Measurements from ENCODE around the gene NR1D2.
"Not testable (repeated sequence)": the region's sequence is repeated elsewhere in the genome, so short reads cannot be mapped to it uniquely, and the experiment has no call there.

NR1D2 gene

DNA sequence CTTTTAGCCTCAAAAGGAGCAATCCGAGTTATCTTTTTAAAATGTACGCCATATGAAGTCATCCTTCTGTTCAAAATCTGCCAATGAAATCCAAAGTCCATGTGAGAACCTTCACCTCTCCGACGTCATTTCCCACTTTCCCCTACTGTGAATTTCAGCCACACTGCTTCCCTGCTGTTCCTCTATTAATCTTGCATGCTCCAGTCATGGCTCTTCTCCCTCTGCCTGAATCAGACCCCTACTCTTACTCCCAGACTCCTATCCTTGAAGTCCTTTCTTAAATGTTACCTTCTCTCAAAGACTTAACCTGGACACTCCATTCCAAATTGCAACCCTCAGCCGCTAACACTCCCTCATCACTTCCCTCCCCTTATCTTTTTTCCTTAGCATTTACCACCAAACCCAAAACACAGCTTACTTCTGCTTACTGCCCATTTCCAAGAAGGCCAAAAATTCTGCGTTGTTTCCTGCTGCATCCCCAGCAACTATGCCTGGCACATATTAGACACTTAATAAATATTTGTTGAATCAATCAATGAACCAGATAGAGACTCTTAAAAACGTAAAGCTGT is 29.5 kb upstream of the NR1D2 start:
- Histone ChIP-seq H3K27ac (peak overlapping the region; percentile 64; the same call in 1 of the 2 replicates), H3K9ac (ENCODE audit: insufficient read length) (peak overlapping the region; percentile 85)

DNA sequence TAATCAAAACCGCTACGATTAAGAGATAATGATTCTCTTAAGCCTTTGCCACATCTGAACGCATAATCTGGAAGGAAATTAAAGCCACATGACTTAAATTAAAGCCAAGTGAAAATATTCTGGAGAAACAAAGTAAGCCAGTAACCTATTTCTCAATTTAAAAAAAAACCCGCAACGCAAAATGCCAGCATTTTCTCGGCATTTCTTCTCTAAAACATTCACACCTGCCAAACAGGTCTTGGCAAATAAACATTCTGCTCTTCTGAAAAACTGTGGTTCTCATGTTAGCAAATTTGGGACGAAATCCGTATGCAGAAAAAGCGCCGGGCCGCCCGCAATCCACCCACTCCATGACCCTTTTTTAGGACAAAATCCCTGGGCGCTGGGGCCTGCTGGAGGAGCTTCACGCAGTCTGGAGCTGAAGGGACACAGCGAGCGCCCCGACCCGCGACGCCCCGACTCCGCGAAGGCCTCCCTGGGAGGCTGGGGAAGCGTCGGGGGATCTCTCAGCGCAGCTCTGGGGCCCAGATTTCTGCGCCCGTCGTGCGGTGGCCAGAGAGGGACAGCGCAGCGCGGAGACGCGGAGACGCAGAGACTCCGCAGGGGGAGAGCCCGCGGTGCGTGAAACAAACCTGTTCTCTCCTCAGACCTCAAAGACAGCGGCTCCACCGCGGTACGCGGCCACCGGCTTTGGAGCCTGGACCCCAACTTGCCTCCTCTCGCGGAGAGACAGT is 28.8 kb upstream of the NR1D2 start:
- Histone ChIP-seq H3K4me3 (peak overlapping the region; percentile 90), H3K9ac (ENCODE audit: insufficient read length) (peak overlapping the region; percentile 85), H3K27ac (peak overlapping the region; percentile 64), H3K36me3 (ENCODE audit: insufficient read depth, low read length) (peaks cover 27% of the 10 kb centered on the region), H3K9me3 (ENCODE audit: low read depth, low read length) (no peaks in the 10 kb centered on the region)
- TF ChIP-seq EZH2 (IDR thresholded peaks at IDR 0.05): no peak
- TF ChIP-seq POLR2AphosphoS5 (IDR thresholded peaks at IDR 0.05; ENCODE audit: borderline replicate concordance, low read depth, low read length): no peak
- no peak for TF ChIP-seq FOXP2 (optimal IDR thresholded peaks at IDR 0.05; ENCODE audit: control extremely low read depth, extremely low read length, insufficient read depth)
- DNase-seq (ENCODE audit: low read depth, low spot score): no peak

More for the DNA sequence above, 29.5 kb upstream of the NR1D2 start:
- Histone ChIP-seq H3K4me3 (peak overlapping the region; percentile 90), H3K36me3 (ENCODE audit: insufficient read depth, low read length) (peaks cover 30% of the 10 kb centered on the region), H3K9me3 (ENCODE audit: low read depth, low read length) (no peaks in the 10 kb centered on the region)
- DNase-seq (ENCODE audit: low read depth, low spot score): no peak
- TF ChIP-seq FOXP2 (optimal IDR thresholded peaks at IDR 0.05; ENCODE audit: control extremely low read depth, extremely low read length, insufficient read depth) (no peak), EZH2 (IDR thresholded peaks at IDR 0.05) (no peak), POLR2AphosphoS5 (IDR thresholded peaks at IDR 0.05; ENCODE audit: borderline replicate concordance, low read depth, low read length) (no peak)

GRCh38 chr3:23916886-23917678 is 28.0 kb upstream of the NR1D2 start, which contains the start of the genes NKIRAS1 and RPL15:
NKIRAS1 (minus strand) TSS chr3:23916990; CDS start chr3:23910904, 6,086 bp downstream.
RPL15 (plus strand) TSS chr3:23917132; CDS start chr3:23917860, 728 bp downstream.
- peak; percentile 66 for DNase-seq (ENCODE audit: low read depth, low spot score)
- Histone ChIP-seq H3K27ac (peak within 1 kb of the TSS; percentile 73), H3K36me3 (ENCODE audit: insufficient read depth, low read length) (peaks cover 27% of the 10 kb centered on the region), H3K4me3 (peak within 1 kb of the TSS; percentile 90), H3K9me3 (ENCODE audit: low read depth, low read length) (no peaks in the 10 kb centered on the region), H3K9ac (ENCODE audit: insufficient read length) (peak within 1 kb of the TSS; percentile 92)
- TF ChIP-seq POLR2AphosphoS5 (IDR thresholded peaks at IDR 0.05; ENCODE audit: borderline replicate concordance, low read depth, low read length): peak; percentile 100
- no peak for TF ChIP-seq EZH2 (IDR thresholded peaks at IDR 0.05)
- TF ChIP-seq FOXP2 (optimal IDR thresholded peaks at IDR 0.05; ENCODE audit: control extremely low read depth, extremely low read length, insufficient read depth): no peak

GRCh38 chr3:23917679-23918303 is 27.3 kb upstream of the NR1D2 start:
- H3K4me3 ChIP-seq: peak overlapping the region; percentile 90
- DNase-seq (ENCODE audit: low read depth, low spot score): not testable (repeated sequence)

GRCh38 chr3:23918331-23918730 is 26.8 kb upstream of the NR1D2 start:
- not testable (repeated sequence) for H3K9me3 ChIP-seq (ENCODE audit: low read depth, low read length); DNase-seq (ENCODE audit: low read depth, low spot score)
- H3K9ac ChIP-seq (ENCODE audit: insufficient read length): peak overlapping the region; percentile 92
- peak overlapping the region; percentile 90 for H3K4me3 ChIP-seq
- H3K36me3 ChIP-seq (ENCODE audit: insufficient read depth, low read length): peaks cover 27% of the 10 kb centered on the region
- 0 out of 2 replicates have a peak overlapping the region, but pooled peaks have one; percentile 19 for H3K27ac ChIP-seq

More at GRCh38 chr3:23917679-23918303, 27.3 kb upstream of the NR1D2 start:
- peak overlapping the region; percentile 92 for H3K9ac ChIP-seq (ENCODE audit: insufficient read length)
- H3K9me3 ChIP-seq (ENCODE audit: low read depth, low read length): not testable (repeated sequence)
- peak overlapping the region; percentile 73 for H3K27ac ChIP-seq
- peaks cover 27% of the 10 kb centered on the region for H3K36me3 ChIP-seq (ENCODE audit: insufficient read depth, low read length)

- DNase-seq (ENCODE audit: low read depth, low spot score): no peak
- H3K9ac ChIP-seq (ENCODE audit: insufficient read length): no peak overlapping the region
- H3K9me3 ChIP-seq (ENCODE audit: low read depth, low read length): no peaks in the 10 kb centered on the region
- H3K36me3 ChIP-seq (ENCODE audit: insufficient read depth, low read length): peaks cover 27% of the 10 kb centered on the region
- TF ChIP-seq POLR2AphosphoS5 (IDR thresholded peaks at IDR 0.05; ENCODE audit: borderline replicate concordance, low read depth, low read length): no peak
- TF ChIP-seq FOXP2 (optimal IDR thresholded peaks at IDR 0.05; ENCODE audit: control extremely low read depth, extremely low read length, insufficient read depth): no peak
- no peak for TF ChIP-seq EZH2 (IDR thresholded peaks at IDR 0.05)
- no peak overlapping the region; the same call in 1 of the 2 replicates for H3K4me3 ChIP-seq
- H3K27ac ChIP-seq: no peak overlapping the region
Measured at GRCh38 chr3:23919628-23920027, 25.5 kb upstream of the NR1D2 start.

DNA sequence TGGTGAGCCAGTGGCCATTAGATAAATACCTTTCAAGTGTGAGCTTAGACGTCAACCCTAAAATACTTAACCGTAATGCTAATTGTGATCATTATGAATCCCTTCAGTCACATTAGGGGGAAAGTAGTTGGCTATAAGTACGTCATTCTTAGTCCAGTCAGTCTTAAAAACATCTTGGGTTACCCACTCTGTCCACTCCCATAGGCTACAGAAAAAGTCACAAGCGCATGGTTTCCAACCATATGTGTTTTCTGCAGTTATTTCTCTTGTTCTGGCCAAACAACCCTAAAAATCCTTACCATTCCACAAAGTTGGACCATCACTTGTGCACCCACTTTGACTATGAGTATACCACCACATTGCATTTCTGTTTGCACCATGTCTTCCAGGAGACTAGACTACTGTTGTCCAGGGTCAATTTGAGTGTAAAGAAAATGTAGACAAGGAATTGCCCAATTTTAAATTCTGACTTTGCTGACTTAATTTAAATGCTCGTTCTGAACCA is 24.9 kb upstream of the NR1D2 start:
- no peak for DNase-seq (ENCODE audit: low read depth, low spot score)
- H3K9ac ChIP-seq (ENCODE audit: insufficient read length): no peak overlapping the region
- H3K27ac ChIP-seq: peak overlapping the region; percentile 50; the same call in 1 of the 2 replicates
- peaks cover 27% of the 10 kb centered on the region for H3K36me3 ChIP-seq (ENCODE audit: insufficient read depth, low read length)
- H3K9me3 ChIP-seq (ENCODE audit: low read depth, low read length): no peaks in the 10 kb centered on the region
- TF ChIP-seq POLR2AphosphoS5 (IDR thresholded peaks at IDR 0.05; ENCODE audit: borderline replicate concordance, low read depth, low read length) (0 out of 2 replicates have a peak, but pooled peaks have one; percentile 35), EZH2 (IDR thresholded peaks at IDR 0.05) (no peak)
- no peak overlapping the region; the same call in 1 of the 2 replicates for H3K4me3 ChIP-seq

DNA sequence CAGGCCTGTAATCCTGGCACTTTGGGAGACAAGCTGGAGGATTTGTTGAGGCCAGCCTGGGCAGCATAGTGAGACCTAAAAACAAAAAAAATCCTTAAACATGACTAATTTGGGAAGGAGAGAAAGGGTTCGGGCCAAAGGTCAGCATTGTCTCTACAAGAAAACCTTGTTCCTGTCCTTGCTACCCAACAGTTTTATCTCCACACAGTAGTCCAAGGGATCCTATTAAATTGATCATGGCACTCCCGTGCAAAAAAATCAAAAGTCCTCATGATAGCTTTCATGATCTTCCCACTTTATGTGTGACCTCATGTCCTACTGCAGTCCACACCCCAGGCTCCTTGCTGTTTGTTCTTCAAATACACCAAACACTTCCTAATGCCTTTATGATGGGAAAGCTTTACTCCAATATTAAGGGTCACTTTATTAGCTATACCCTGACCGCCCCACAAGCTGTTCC is 24.0 kb upstream of the NR1D2 start:
- no peak for DNase-seq (ENCODE audit: low read depth, low spot score)
- Histone ChIP-seq H3K36me3 (ENCODE audit: insufficient read depth, low read length) (peaks cover 27% of the 10 kb centered on the region), H3K9ac (ENCODE audit: insufficient read length) (no peak overlapping the region), H3K9me3 (ENCODE audit: low read depth, low read length) (no peaks in the 10 kb centered on the region), H3K27ac (peak overlapping the region; percentile 50; the same call in 1 of the 2 replicates), H3K4me3 (no peak overlapping the region)
- TF ChIP-seq EZH2 (IDR thresholded peaks at IDR 0.05): no peak
- TF ChIP-seq POLR2AphosphoS5 (IDR thresholded peaks at IDR 0.05; ENCODE audit: borderline replicate concordance, low read depth, low read length): peak; percentile 48; the same call in 1 of the 2 replicates
- TF ChIP-seq FOXP2 (optimal IDR thresholded peaks at IDR 0.05; ENCODE audit: control extremely low read depth, extremely low read length, insufficient read depth): no peak

All from SK-N-MC (cell line).